ENCODE data around the gene KCNMB4.

DNA sequence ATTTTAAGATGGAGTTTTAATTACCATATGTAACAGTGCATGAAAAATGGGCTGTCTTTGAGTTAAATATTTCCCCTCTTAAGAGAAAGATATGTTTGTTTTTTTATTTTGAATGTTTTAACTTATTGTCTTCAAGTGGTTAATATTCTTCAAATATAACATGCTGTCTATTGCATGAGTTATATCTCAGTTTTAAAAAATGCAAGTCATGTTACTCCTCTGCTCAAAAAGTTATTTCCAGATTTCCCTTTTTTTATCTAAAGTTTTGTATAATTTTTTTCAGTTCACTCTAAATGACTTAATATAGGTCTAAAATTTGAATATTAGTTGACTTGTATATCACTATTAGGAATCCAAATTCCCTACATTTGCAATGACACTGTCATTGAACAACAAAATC is 5.9 kb upstream of the KCNMB4 start:
- TF ChIP-seq, protein P1, sequence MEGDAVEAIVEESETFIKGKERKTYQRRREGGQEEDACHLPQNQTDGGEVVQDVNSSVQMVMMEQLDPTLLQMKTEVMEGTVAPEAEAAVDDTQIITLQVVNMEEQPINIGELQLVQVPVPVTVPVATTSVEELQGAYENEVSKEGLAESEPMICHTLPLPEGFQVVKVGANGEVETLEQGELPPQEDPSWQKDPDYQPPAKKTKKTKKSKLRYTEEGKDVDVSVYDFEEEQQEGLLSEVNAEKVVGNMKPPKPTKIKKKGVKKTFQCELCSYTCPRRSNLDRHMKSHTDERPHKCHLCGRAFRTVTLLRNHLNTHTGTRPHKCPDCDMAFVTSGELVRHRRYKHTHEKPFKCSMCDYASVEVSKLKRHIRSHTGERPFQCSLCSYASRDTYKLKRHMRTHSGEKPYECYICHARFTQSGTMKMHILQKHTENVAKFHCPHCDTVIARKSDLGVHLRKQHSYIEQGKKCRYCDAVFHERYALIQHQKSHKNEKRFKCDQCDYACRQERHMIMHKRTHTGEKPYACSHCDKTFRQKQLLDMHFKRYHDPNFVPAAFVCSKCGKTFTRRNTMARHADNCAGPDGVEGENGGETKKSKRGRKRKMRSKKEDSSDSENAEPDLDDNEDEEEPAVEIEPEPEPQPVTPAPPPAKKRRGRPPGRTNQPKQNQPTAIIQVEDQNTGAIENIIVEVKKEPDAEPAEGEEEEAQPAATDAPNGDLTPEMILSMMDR (conservative IDR thresholded peaks at IDR 0.05), result no peak
- no peak for TF ChIP-seq ZFX (IDR thresholded peaks at IDR 0.05)
